ENCODE data around the gene GALNT17.
"Not testable (repeated sequence)": the region's sequence is repeated elsewhere in the genome, so short reads cannot be mapped to it uniquely, and the experiment has no call there.

The GALNT17 gene

GRCh38 chr7:71708710-71709109, 576.8 kb downstream of the GALNT17 start:
- no peak for DNase-seq

- DNase-seq: no peak
Measured at GRCh38 chr7:71710442-71710841, 578.5 kb downstream of the GALNT17 start.

GRCh38 chr7:71712653-71713180, 580.8 kb downstream of the GALNT17 start:
- DNase-seq: no peak

GRCh38 chr7:71716690-71717089, 584.7 kb downstream of the GALNT17 start:
- no peak for DNase-seq

- no peak for DNase-seq
Measured at GRCh38 chr7:71718563-71718962, 586.6 kb downstream of the GALNT17 start.

- no peak for DNase-seq
Measured at GRCh38 chr7:71721742-71722141, 589.8 kb downstream of the GALNT17 start.

- DNase-seq: no peak
Measured at GRCh38 chr7:71723859-71724258, 591.9 kb downstream of the GALNT17 start.

- no peak for DNase-seq
Measured at GRCh38 chr7:71727347-71727746, 595.4 kb downstream of the GALNT17 start.

- no peak for DNase-seq
Measured at GRCh38 chr7:71731740-71732139, 599.8 kb downstream of the GALNT17 start.

GRCh38 chr7:71733107-71733870, 601.3 kb downstream of the GALNT17 start:
- peak; percentile 41 for DNase-seq

GRCh38 chr7:71735961-71736556, 604.1 kb downstream of the GALNT17 start:
- DNase-seq: peak; percentile 9

- DNase-seq: not testable (repeated sequence)
Measured at GRCh38 chr7:71737931-71738540, 606.1 kb downstream of the GALNT17 start.

GRCh38 chr7:71739520-71740173, 607.7 kb downstream of the GALNT17 start:
- no peak for DNase-seq

- no peak for DNase-seq
Measured at GRCh38 chr7:71740174-71740560, 608.2 kb downstream of the GALNT17 start.

GRCh38 chr7:71746006-71746405, 614.1 kb downstream of the GALNT17 start:
- no peak for DNase-seq

- DNase-seq: no peak
Measured at GRCh38 chr7:71750290-71750689, 618.3 kb downstream of the GALNT17 start.

GRCh38 chr7:71752171-71752935, 620.4 kb downstream of the GALNT17 start:
- DNase-seq: no peak

- DNase-seq: no peak
Measured at GRCh38 chr7:71753236-71753635, 621.3 kb downstream of the GALNT17 start.

- no peak for DNase-seq
Measured at GRCh38 chr7:71753956-71754664, 622.2 kb downstream of the GALNT17 start.

GRCh38 chr7:71754828-71755227, 622.9 kb downstream of the GALNT17 start:
- no peak for DNase-seq

- no peak for DNase-seq
Measured at GRCh38 chr7:71761336-71761735, 629.4 kb downstream of the GALNT17 start.
